Activated naive CD8-positive, alpha-beta T cell treated with anti-CD3 and anti-CD28 coated beads, Interleukin-2, amount 50 U/mL, for 24 hours (primary cell): Measurements from ENCODE around the gene FAM163A.
A peak's percentile ranks its signal among the peaks of the same experiment; 100 is the strongest.
"Not testable (repeated sequence)": the region's sequence is repeated elsewhere in the genome, so short reads cannot be mapped to it uniquely, and the experiment has no call there.

Source experiments
- ATAC-seq: fragments of 150-1000 bp; cut with Tn5 transposase; one replicate; pipeline ENCODE4 v1.10.0; 2021
- DNase-seq: peaks from one replicate; pipeline ENCODE4 v3.0.0; 2021
- H3K27ac Mint-ChIP-seq: one replicate; pipeline ENCODE4 v1.8.0; 2021; ENCODE audit warnings: mild to moderate bottlenecking, mixed read lengths
- H3K27me3 Mint-ChIP-seq: one replicate; pipeline ENCODE4 v1.8.0; 2021; ENCODE audit warnings: mixed read lengths
- H3K36me3 Mint-ChIP-seq: one replicate; pipeline ENCODE4 v1.8.0; 2021; ENCODE audit warnings: low read depth, mixed read lengths
- H3K4me1 Mint-ChIP-seq: one replicate; pipeline ENCODE4 v1.8.0; 2021; ENCODE audit warnings: mixed read lengths
- H3K4me3 Mint-ChIP-seq: one replicate; pipeline ENCODE4 v1.8.0; 2021; ENCODE audit warnings: mild to moderate bottlenecking, moderate library complexity, mixed read lengths
- H3K9me3 Mint-ChIP-seq: one replicate; pipeline ENCODE4 v1.8.0; 2021; ENCODE audit warnings: mixed read lengths

FAM163A gene

GRCh38 chr1:179742717-179743678, at the start of gene FAM163A:
TSS of gene FAM163A (plus strand) at chr1:179743291. CDS start at chr1:179813098, 69,807 bp downstream.
- DNase-seq (no peak), ATAC-seq (peak; percentile 25)
- Mint-ChIP-seq H3K36me3 (no peaks in the 10 kb centered on the region), H3K27ac (no peak within 1 kb of the TSS), H3K9me3 (no peaks in the 10 kb centered on the region), H3K4me3 (peak within 1 kb of the TSS; percentile 30), H3K27me3 (peaks cover 56% of the 10 kb centered on the region), H3K4me1 (peaks cover 6% of the 10 kb centered on the region)

- DNase-seq, H3K36me3 Mint-ChIP-seq, ATAC-seq, H3K4me3 Mint-ChIP-seq, H3K9me3 Mint-ChIP-seq, H3K27ac Mint-ChIP-seq, H3K4me1 Mint-ChIP-seq: not testable (repeated sequence)
- peaks cover 13% of the 10 kb centered on the region for H3K27me3 Mint-ChIP-seq
Observed at GRCh38 chr1:179694530-179694929, 48.6 kb upstream of the FAM163A start.

- Mint-ChIP-seq H3K4me3 (no peak overlapping the region), H3K9me3 (no peaks in the 10 kb centered on the region), H3K4me1 (no peaks in the 10 kb centered on the region), H3K27ac (no peak overlapping the region), H3K36me3 (no peaks in the 10 kb centered on the region), H3K27me3 (no peaks in the 10 kb centered on the region)
- DNase-seq (no peak), ATAC-seq (no peak)
Observed at GRCh38 chr1:179702946-179703539, 40.0 kb upstream of the FAM163A start.

- Mint-ChIP-seq H3K27ac (no peak overlapping the region), H3K4me3 (no peak overlapping the region), H3K27me3 (no peaks in the 10 kb centered on the region), H3K36me3 (no peaks in the 10 kb centered on the region), H3K9me3 (no peaks in the 10 kb centered on the region), H3K4me1 (peaks cover 6% of the 10 kb centered on the region)
- peak; percentile 10 for ATAC-seq
- peak; percentile 65 for DNase-seq
Observed at GRCh38 chr1:179706339-179706941, 36.7 kb upstream of the FAM163A start.

- H3K27me3 Mint-ChIP-seq = peaks cover 4% of the 10 kb centered on the region
- ATAC-seq = no peak
- H3K36me3 Mint-ChIP-seq = no peaks in the 10 kb centered on the region
- no peak overlapping the region for H3K27ac Mint-ChIP-seq
- DNase-seq = no peak
- H3K4me3 Mint-ChIP-seq = no peak overlapping the region
- peaks cover 6% of the 10 kb centered on the region for H3K4me1 Mint-ChIP-seq
- peaks cover 4% of the 10 kb centered on the region for H3K9me3 Mint-ChIP-seq
Observed at GRCh38 chr1:179707406-179707805, 35.7 kb upstream of the FAM163A start.

- DNase-seq (no peak), ATAC-seq (no peak)
- no peaks in the 10 kb centered on the region for H3K36me3 Mint-ChIP-seq
- no peak overlapping the region for H3K27ac Mint-ChIP-seq
- peaks cover 4% of the 10 kb centered on the region for H3K27me3 Mint-ChIP-seq
- peaks cover 10% of the 10 kb centered on the region for H3K9me3 Mint-ChIP-seq
- H3K4me3 Mint-ChIP-seq = no peak overlapping the region
- H3K4me1 Mint-ChIP-seq = peaks cover 6% of the 10 kb centered on the region
Observed at GRCh38 chr1:179708434-179709195, 34.5 kb upstream of the FAM163A start.

- Mint-ChIP-seq H3K4me1 (peaks cover 6% of the 10 kb centered on the region), H3K27me3 (peaks cover 5% of the 10 kb centered on the region), H3K4me3 (no peak overlapping the region), H3K9me3 (peaks cover 21% of the 10 kb centered on the region), H3K36me3 (no peaks in the 10 kb centered on the region), H3K27ac (no peak overlapping the region)
- ATAC-seq = peak; percentile 24
- no peak for DNase-seq
Observed at GRCh38 chr1:179709841-179710329, 33.2 kb upstream of the FAM163A start.

GRCh38 chr1:179714159-179714558, 28.9 kb upstream of the FAM163A start:
- DNase-seq (no peak), ATAC-seq (no peak)
- Mint-ChIP-seq H3K27ac (no peak overlapping the region), H3K4me1 (peaks cover 6% of the 10 kb centered on the region), H3K4me3 (no peak overlapping the region), H3K27me3 (peaks cover 5% of the 10 kb centered on the region), H3K36me3 (peaks cover 4% of the 10 kb centered on the region), H3K9me3 (peaks cover 53% of the 10 kb centered on the region)

GRCh38 chr1:179714623-179715022, 28.5 kb upstream of the FAM163A start:
- H3K9me3 Mint-ChIP-seq = peaks cover 57% of the 10 kb centered on the region
- H3K27ac Mint-ChIP-seq = no peak overlapping the region
- H3K27me3 Mint-ChIP-seq = peaks cover 5% of the 10 kb centered on the region
- no peak for DNase-seq
- H3K4me3 Mint-ChIP-seq = no peak overlapping the region
- H3K4me1 Mint-ChIP-seq = peaks cover 5% of the 10 kb centered on the region
- peaks cover 4% of the 10 kb centered on the region for H3K36me3 Mint-ChIP-seq
- ATAC-seq = no peak

GRCh38 chr1:179719272-179719671, 23.8 kb upstream of the FAM163A start:
- DNase-seq (no peak), ATAC-seq (no peak)
- peaks cover 7% of the 10 kb centered on the region for H3K36me3 Mint-ChIP-seq
- H3K27ac Mint-ChIP-seq = no peak overlapping the region
- peaks cover 55% of the 10 kb centered on the region for H3K9me3 Mint-ChIP-seq
- no peak overlapping the region for H3K4me3 Mint-ChIP-seq
- H3K4me1 Mint-ChIP-seq = no peaks in the 10 kb centered on the region
- H3K27me3 Mint-ChIP-seq = peaks cover 1% of the 10 kb centered on the region

- peaks cover 9% of the 10 kb centered on the region for H3K27me3 Mint-ChIP-seq
- no peaks in the 10 kb centered on the region for H3K9me3 Mint-ChIP-seq
- no peak for ATAC-seq
- H3K27ac Mint-ChIP-seq = no peak overlapping the region
- no peak for DNase-seq
- H3K4me1 Mint-ChIP-seq = no peaks in the 10 kb centered on the region
- H3K4me3 Mint-ChIP-seq = no peak overlapping the region
- no peaks in the 10 kb centered on the region for H3K36me3 Mint-ChIP-seq
Observed at GRCh38 chr1:179728271-179728670, 14.8 kb upstream of the FAM163A start.

- no peaks in the 10 kb centered on the region for H3K9me3 Mint-ChIP-seq
- H3K27me3 Mint-ChIP-seq = peaks cover 16% of the 10 kb centered on the region
- no peak for DNase-seq
- no peak overlapping the region for H3K4me3 Mint-ChIP-seq
- no peaks in the 10 kb centered on the region for H3K4me1 Mint-ChIP-seq
- H3K27ac Mint-ChIP-seq = no peak overlapping the region
- no peaks in the 10 kb centered on the region for H3K36me3 Mint-ChIP-seq
- ATAC-seq = no peak
Observed at GRCh38 chr1:179729881-179730280, 13.2 kb upstream of the FAM163A start.

GRCh38 chr1:179731643-179732042, 11.4 kb upstream of the FAM163A start:
- Mint-ChIP-seq H3K9me3 (no peaks in the 10 kb centered on the region), H3K27me3 (peaks cover 21% of the 10 kb centered on the region), H3K4me1 (no peaks in the 10 kb centered on the region), H3K27ac (no peak overlapping the region), H3K36me3 (no peaks in the 10 kb centered on the region), H3K4me3 (no peak overlapping the region)
- DNase-seq (no peak), ATAC-seq (no peak)

GRCh38 chr1:179742291-179742690, 800 bp upstream of the FAM163A start:
- no peaks in the 10 kb centered on the region for H3K36me3 Mint-ChIP-seq
- no peak for DNase-seq
- H3K4me1 Mint-ChIP-seq = peaks cover 6% of the 10 kb centered on the region
- H3K4me3 Mint-ChIP-seq = peak overlapping the region; percentile 30
- H3K27ac Mint-ChIP-seq = no peak overlapping the region
- no peaks in the 10 kb centered on the region for H3K9me3 Mint-ChIP-seq
- H3K27me3 Mint-ChIP-seq = peaks cover 53% of the 10 kb centered on the region
- no peak for ATAC-seq
